ENCODE data around the gene GNAZ.

GNAZ gene

GRCh38 chr22:23063539-23064380 is 6.6 kb upstream of the GNAZ start:
- TF ChIP-seq CTCF (IDR thresholded peaks at IDR 0.05; ENCODE audit: extremely low read depth, missing control alignments): no peak

GRCh38 chr22:23064381-23065068 is 5.8 kb upstream of the GNAZ start:
- no peak for DNase-seq (ENCODE audit: low spot score)
- TF ChIP-seq CTCF (IDR thresholded peaks at IDR 0.05; ENCODE audit: extremely low read depth, missing control alignments): no peak

More at GRCh38 chr22:23063539-23064380, 6.6 kb upstream of the GNAZ start:
- no peak for DNase-seq (ENCODE audit: low spot score)

GRCh38 chr22:23065069-23065451 is 5.3 kb upstream of the GNAZ start:
- TF ChIP-seq CTCF (IDR thresholded peaks at IDR 0.05; ENCODE audit: extremely low read depth, missing control alignments): no peak
- DNase-seq (ENCODE audit: low spot score): no peak

GRCh38 chr22:23065495-23066122 is 4.7 kb upstream of the GNAZ start:
- TF ChIP-seq CTCF (IDR thresholded peaks at IDR 0.05; ENCODE audit: extremely low read depth, missing control alignments): no peak
- DNase-seq (ENCODE audit: low spot score): no peak

GRCh38 chr22:23066200-23067022 is 3.9 kb upstream of the GNAZ start:
- TF ChIP-seq CTCF (IDR thresholded peaks at IDR 0.05; ENCODE audit: extremely low read depth, missing control alignments): no peak
- no peak for DNase-seq (ENCODE audit: low spot score)

GRCh38 chr22:23067023-23067650 is 3.2 kb upstream of the GNAZ start:
- no peak for TF ChIP-seq CTCF (IDR thresholded peaks at IDR 0.05; ENCODE audit: extremely low read depth, missing control alignments)
- no peak for DNase-seq (ENCODE audit: low spot score)
